ENCODE measurements around the gene SCN2A. TPM values are rescaled to one million over a fixed set of nuclear protein-coding genes. Genes with fewer than 3 reads are reported as not detected.

Gene SCN2A
- total and polyA plus RNA-seq, 9 of the 15 experiments (the other 6 are each of a cell fraction or from before 2014, with no cell fraction given): 0.08 to 0.69 (median 0.31) TPM; not detected in 1

DNA sequence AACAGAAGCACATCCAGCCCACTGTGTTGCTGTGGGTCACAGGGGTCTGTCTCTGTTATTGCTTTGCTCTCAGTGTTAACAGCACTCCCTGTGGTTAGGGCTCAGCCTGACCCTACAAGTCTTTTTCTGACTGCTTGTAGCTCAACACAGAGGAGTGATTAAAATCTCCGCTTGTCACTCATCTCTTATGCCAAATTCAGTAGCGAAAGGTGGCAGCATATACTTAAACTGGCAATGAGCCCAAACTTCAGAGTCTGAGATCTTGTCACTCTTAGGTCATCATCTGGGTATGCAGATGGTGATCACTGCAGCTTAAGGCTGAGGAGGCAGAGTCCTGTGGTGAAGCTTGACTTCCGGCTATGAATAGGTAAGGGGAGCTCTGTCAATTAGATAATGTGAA lies 167.0 kb downstream of the SCN2A start:
- Histone ChIP-seq H3K4me1 (replicated peaks in 1 of 2; ENCODE audit: control insufficient read depth in 2 of 2, insufficient read depth in 2 of 2, low read length in 2 of 2) (no peaks in the 10 kb centered on the region), H3K9me3 (replicated peaks; ENCODE audit: control insufficient read depth, insufficient read depth, low read depth, low read length) (no peaks in the 10 kb centered on the region), H3K4me2 (ENCODE audit: insufficient read depth, low read length) (no peak overlapping the region), H4K20me1 (replicated peaks; ENCODE audit: control insufficient read depth, insufficient read depth, low read length) (no peaks in the 10 kb centered on the region), H3K4me3 (no peak overlapping the region), H2AFZ (ENCODE audit: low read depth, low read length) (no peak overlapping the region), H3K9me1 (ENCODE audit: control insufficient read depth, insufficient read depth, low read length) (no peaks in the 10 kb centered on the region), H3K36me3 (ENCODE audit: control insufficient read depth, insufficient read depth, low read length) (no peaks in the 10 kb centered on the region), H3K9ac (ENCODE audit: insufficient read depth in 1 of 2, low read depth in 2 of 2, low read length in 2 of 2) (no peak overlapping the region), H3K27me3 (ENCODE audit: control insufficient read depth in 2 of 2, insufficient read depth in 2 of 2, low read length in 2 of 2) (no peaks in the 10 kb centered on the region), H3K79me2 (ENCODE audit: control insufficient read depth, insufficient read depth, low read length) (no peaks in the 10 kb centered on the region), H3K27ac (ENCODE audit: extremely low read depth, low read depth, low read length) (no peak overlapping the region)
- in situ Hi-C loops (cut with MboI) (no loop called here), intact Hi-C loops (cut with micrococcal nuclease) (no loop called here)
- ATAC-seq (no peak), DNase-seq (ENCODE audit: extremely low read depth in 1 of 4, low spot score in 3 of 4) (no peak), FAIRE-seq (no peak)
- TF ChIP-seq XRCC4 (IDR thresholded peaks at IDR 0.05; ENCODE audit: extremely low read depth, insufficient read depth, insufficient read length) (no peak), NR2C1 (IDR thresholded peaks at IDR 0.05) (no peak), NR2C1 (tag; IDR thresholded peaks at IDR 0.05) (no peak), RNF2 (IDR thresholded peaks at IDR 0.05) (no peak), ZNF217 (CRISPR knock-in tag; IDR thresholded peaks at IDR 0.05) (no peak)
- POLR2A ChIA-PET: no interaction called here
- CTCF ChIA-PET (ENCODE audit: low intra/inter-chr PET ratio): no interaction called here
- BruUV-seq (replicated peaks): no TSS peak
- 5% methylated on average over 3 of the region's 3 CpGs for WGBS (ENCODE audit: insufficient coverage, low coverage, missing lambda C conversion rate)

DNA sequence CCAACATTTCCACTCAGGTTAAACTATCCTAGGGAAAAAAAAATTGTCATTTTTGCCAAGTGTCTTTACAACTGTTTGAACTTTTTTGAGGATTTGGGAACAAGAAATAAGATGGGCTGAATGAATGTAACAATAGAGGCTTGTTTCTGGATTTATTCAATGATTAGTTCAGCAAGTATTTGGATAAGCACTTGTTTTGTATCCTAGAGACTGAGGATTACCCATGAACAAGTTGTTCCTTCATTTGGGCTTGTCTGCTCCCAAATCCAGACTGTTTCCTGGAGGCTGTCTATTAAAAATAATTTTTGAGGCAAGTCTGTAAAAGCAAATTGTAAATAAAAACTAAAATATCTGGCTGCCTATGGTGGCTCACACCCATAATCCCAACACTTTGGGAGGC lies 168.3 kb downstream of the SCN2A start:
- Histone ChIP-seq H3K9me3 (replicated peaks; ENCODE audit: control insufficient read depth, insufficient read depth, low read depth, low read length) (no peaks in the 10 kb centered on the region), H3K9ac (ENCODE audit: insufficient read depth in 1 of 2, low read depth in 2 of 2, low read length in 2 of 2) (no peak overlapping the region), H3K4me3 (no peak overlapping the region), H3K4me1 (replicated peaks in 1 of 2; ENCODE audit: control insufficient read depth in 2 of 2, insufficient read depth in 2 of 2, low read length in 2 of 2) (no peaks in the 10 kb centered on the region), H2AFZ (ENCODE audit: low read depth, low read length) (no peak overlapping the region), H3K27ac (ENCODE audit: extremely low read depth, low read depth, low read length) (no peak overlapping the region), H3K4me2 (ENCODE audit: insufficient read depth, low read length) (no peak overlapping the region), H3K79me2 (ENCODE audit: control insufficient read depth, insufficient read depth, low read length) (no peaks in the 10 kb centered on the region), H4K20me1 (replicated peaks; ENCODE audit: control insufficient read depth, insufficient read depth, low read length) (no peaks in the 10 kb centered on the region), H3K9me1 (ENCODE audit: control insufficient read depth, insufficient read depth, low read length) (no peaks in the 10 kb centered on the region), H3K36me3 (ENCODE audit: control insufficient read depth, insufficient read depth, low read length) (no peaks in the 10 kb centered on the region), H3K27me3 (ENCODE audit: control insufficient read depth in 2 of 2, insufficient read depth in 2 of 2, low read length in 2 of 2) (no peaks in the 10 kb centered on the region)
- CTCF ChIA-PET (ENCODE audit: low intra/inter-chr PET ratio): no interaction called here
- POLR2A ChIA-PET: no interaction called here
- no peak for ATAC-seq
- in situ Hi-C loops (cut with MboI) (no loop called here), intact Hi-C loops (cut with micrococcal nuclease) (no loop called here)
- DNase-seq (ENCODE audit: extremely low read depth in 1 of 4, low spot score in 3 of 4): no peak
- no peak for FAIRE-seq
- BruUV-seq (replicated peaks): no TSS peak
- TF ChIP-seq BRCA1 (IDR thresholded peaks at IDR 0.05): no peak
- no peak for TF ChIP-seq BRCA1 (CRISPR knock-in tag; IDR thresholded peaks at IDR 0.05)
- TF ChIP-seq, protein P1, sequence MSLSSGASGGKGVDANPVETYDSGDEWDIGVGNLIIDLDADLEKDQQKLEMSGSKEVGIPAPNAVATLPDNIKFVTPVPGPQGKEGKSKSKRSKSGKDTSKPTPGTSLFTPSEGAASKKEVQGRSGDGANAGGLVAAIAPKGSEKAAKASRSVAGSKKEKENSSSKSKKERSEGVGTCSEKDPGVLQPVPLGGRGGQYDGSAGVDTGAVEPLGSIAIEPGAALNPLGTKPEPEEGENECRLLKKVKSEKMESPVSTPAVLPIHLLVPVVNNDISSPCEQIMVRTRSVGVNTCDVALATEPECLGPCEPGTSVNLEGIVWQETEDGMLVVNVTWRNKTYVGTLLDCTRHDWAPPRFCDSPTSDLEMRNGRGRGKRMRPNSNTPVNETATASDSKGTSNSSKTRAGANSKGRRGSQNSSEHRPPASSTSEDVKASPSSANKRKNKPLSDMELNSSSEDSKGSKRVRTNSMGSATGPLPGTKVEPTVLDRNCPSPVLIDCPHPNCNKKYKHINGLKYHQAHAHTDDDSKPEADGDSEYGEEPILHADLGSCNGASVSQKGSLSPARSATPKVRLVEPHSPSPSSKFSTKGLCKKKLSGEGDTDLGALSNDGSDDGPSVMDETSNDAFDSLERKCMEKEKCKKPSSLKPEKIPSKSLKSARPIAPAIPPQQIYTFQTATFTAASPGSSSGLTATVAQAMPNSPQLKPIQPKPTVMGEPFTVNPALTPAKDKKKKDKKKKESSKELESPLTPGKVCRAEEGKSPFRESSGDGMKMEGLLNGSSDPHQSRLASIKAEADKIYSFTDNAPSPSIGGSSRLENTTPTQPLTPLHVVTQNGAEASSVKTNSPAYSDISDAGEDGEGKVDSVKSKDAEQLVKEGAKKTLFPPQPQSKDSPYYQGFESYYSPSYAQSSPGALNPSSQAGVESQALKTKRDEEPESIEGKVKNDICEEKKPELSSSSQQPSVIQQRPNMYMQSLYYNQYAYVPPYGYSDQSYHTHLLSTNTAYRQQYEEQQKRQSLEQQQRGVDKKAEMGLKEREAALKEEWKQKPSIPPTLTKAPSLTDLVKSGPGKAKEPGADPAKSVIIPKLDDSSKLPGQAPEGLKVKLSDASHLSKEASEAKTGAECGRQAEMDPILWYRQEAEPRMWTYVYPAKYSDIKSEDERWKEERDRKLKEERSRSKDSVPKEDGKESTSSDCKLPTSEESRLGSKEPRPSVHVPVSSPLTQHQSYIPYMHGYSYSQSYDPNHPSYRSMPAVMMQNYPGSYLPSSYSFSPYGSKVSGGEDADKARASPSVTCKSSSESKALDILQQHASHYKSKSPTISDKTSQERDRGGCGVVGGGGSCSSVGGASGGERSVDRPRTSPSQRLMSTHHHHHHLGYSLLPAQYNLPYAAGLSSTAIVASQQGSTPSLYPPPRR (CRISPR knock-in tag; IDR thresholded peaks at IDR 0.05; ENCODE audit: borderline replicate concordance): no peak
- TF ChIP-seq YY1 (IDR thresholded peaks at IDR 0.05; ENCODE audit: borderline replicate concordance in 1 of 3, control insufficient read depth in 1 of 3, extremely low read depth in 1 of 3, insufficient read depth in 3 of 3, insufficient read length in 1 of 3, insufficient replicate concordance in 2 of 3, low read depth in 1 of 3, low read length in 2 of 3): no peak
- TF ChIP-seq ZNF699 (CRISPR knock-in tag; IDR thresholded peaks at IDR 0.05; ENCODE audit: insufficient replicate concordance): no peak
- TF ChIP-seq ZNF583 (CRISPR knock-in tag; IDR thresholded peaks at IDR 0.05): no peak
